CD4-positive, alpha-beta T cell treated with Interleukin-1 beta for 1 hour (primary cell): ENCODE measurements around the gene PBRM1.

ENCODE experiments used
- DNase-seq, 2 donors: peaks; one replicate each; pipeline ENCODE4 v3.0.0-alpha.2; 2020 to 2022

Gene PBRM1

DNA sequence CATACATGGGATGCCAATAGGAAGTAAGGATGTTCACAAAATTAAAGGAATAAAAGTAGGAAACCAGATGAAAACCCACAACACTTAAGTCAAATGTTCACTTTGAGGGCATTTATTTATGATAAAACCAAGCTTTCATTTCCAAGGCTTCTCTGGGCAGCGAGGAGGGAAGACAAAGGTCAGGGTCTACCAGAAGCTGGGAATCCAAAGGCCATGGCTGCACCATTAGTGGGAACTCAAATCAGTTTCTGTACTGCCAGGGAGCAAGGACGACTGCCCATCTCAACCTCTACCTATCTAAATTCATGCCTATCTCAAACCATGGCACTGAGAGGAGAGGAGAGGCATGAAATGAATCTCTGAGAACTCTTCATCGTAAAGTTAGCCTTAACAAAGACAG lies 22.6 kb downstream of the PBRM1 start:
- no peak for DNase-seq

DNA sequence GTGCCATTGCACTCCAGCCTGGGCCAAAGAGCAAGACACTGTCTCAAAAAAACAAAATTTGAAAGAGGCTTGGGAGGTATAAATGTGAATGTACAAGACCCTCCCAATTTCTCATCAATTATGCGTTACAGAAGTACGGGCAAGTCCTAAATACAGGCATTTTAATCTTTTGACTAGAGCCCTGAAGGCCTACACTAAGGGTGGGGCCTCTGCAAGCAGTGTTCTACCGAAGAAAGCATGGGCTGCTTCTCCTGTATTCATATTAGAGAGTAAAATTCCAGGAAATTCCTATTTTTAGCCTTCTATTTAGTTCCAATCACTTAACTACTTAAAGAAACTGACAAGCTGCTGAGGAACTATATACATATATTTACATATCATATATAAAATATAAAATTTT lies 25.7 kb downstream of the PBRM1 start:
- DNase-seq: no peak

DNA sequence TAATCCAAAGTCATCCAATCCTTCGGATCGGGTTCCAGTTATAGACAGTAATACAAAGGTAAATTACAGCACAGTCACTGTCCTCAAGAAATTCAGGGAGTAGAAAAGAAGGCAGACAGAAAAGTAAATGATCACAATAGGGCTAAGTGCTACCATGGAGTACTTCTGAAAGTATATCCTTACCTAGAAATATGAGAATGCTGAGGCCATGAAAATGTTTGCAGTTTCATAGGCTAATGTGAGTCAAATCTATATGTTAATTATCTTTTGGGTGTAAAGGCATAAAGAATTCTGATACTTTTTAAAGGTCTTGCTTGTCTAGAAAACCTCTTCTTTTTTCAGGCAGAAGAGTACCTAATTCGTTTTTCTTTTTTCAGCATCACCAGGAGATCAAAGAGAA lies 29.8 kb downstream of the PBRM1 start:
- DNase-seq: no peak

DNA sequence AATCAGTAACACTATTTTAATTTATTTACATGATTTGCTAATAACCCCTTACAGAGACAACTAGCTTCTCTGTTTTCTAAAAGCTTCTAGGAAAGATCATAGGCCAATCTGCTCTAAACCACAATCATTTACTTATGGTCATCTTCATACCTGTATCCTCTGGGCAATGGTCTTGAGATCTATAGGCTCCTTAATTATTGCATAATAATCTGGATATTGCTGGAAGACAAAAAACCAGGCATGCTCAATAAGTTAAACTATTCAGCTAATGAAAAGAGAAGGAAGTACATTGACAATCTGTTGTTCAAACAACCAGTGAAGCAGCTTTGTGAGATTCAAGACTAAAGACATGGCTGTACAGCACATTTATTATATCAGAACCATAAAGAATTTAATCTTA lies 34.1 kb downstream of the PBRM1 start:
- no peak for DNase-seq

DNA sequence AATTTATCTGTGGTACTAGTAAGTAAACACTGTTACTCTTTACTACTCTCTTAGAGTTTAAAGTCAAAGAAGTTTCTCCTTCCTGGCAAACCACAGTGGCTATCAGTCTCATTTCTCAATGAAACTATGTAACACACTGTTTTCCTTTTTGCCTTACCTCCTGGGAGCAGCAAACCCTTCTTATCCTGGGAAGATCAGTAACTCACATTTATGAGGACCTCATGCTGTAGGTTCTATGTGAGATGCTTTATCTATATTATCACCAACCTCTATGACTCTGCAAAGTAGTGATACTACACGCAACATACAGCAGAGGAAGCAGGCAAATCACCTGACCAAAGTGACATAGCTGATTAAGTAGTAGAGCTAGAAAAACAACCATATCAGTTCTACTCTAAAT lies 35.3 kb downstream of the PBRM1 start:
- DNase-seq: no peak

DNA sequence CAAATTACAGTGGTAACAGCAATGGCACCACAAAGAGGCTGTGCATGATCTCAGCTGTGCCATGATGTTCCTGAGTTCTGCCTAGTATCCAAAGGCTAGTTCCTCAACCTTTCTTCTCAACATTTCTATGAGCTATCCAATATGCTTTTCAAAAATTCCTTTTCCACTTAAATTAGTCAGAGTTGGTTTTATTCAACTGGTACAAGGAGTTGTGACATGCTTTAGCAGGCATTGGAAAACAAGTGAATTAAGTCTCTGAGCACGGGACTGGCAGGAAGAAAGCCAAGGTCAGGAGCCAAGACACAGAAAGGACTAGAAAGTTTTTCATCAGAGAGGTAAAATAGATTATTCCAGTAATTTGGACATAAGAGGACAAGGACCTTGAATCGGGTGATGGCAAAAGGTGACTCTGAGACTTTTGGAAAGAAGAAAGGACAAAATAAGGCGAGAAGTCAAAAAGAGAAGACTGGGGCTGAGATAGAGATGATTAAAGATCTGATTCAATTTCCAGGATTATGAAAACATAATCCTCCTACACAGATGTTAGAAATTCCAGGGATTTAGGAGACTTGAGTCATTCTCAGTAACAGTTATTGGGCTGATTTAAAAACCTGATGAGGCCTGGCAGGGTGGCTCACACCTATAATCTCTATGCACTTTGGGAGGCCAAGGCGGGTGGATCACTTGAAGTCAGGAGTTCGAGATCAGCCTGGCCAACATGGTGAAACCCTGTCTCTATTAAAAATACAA lies 36.1 kb downstream of the PBRM1 start:
- DNase-seq: no peak

DNA sequence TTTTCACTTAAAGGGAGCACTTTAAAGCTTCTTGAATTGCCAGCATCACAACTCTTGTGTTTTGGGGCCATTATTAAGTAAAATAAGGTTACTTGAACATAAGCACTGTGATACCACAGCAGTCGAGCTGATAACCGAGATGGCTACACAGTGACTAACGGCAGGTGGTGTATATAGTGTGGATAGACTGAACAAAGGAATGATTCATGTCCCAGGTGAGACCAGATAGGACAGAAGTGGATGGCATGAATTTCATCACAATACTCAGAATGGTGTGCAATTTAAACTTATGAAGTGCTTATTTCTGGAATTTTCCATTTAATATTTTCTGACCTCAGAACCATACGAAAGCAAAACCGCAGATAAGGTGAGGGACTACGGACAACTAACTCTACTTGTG lies 40.2 kb downstream of the PBRM1 start:
- no peak for DNase-seq

DNA sequence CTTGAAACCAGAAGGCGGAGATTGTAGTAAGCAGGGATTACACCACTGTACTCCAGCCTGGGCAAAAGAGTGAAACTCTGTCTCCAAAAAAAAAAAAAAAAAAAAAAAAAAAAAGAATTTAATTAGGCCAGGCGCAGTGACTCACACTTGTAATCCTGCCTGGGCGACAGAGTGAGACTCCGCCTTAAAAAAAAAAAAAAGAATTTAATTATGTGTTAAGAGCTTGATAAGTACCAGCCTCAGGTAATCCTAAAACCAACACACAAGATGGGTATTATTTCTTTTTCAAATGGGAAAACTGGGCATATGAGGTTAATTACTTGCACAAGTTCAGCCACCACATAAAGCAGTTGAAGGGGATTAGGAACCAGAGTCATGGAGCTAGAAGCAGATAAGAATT lies 49.0 kb downstream of the PBRM1 start:
- DNase-seq: no peak

DNA sequence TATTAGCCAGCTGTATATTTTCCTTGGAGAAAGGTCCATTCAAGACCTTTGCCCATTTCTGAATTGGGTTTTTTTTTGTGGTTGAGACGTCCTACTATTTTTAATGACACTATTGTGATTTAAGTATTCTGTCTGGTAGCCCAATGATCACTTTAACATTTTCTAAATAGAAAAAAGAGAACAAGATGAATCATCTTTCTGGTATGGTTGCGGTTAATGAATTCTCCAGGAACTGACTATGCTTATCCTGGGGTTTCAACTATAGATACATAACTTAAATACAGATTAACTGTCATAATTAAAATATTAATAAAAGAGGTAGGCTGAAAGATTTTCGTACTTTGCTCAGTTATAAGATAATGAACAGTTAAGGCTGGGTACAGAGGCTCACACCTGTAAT lies 51.9 kb downstream of the PBRM1 start:
- DNase-seq: no peak

DNA sequence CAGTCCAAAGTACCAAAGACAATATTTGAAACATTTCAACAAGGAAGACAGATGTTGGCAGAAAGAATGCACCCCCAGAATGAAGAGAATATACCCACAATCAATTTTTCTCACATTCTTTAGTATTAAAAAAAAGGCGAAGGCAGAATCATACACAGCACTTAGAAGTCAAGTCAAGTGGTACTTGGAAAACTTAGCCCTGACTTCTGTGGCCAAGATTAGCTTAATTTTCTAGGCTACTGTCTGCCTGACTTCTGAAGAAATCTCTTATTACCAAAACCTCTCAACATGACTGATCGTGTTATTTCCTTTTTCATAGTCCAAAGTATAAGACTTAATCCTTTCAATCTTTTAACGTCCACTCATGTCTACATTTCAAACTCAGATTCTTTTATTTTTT lies 60.7 kb downstream of the PBRM1 start:
- DNase-seq: no peak

DNA sequence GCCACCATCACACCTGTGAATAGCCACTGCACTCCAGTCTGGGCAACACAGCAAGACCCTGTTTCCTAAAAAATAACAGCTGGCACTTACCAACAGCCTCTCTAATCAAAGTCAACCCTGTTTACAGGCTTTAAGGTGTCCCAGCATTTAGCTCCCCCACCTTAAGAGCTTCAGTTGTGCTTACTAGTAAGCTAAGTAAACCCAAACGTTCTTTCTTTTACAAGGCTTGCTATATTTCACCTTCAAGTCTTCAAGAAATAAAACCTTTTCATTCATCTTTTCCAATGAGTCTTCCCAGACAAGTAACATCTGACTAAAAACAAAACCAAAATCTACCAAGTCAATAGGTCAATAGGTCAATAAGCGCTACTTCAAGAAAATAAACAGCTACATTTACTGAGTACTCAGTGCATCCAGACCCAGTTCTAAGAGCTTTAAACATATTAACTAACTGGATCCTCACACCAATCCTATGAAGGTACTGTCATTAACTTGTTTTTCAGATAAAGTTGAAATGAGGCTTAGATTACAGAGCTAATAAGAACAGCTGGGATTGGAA lies 62.4 kb downstream of the PBRM1 start:
- no peak for DNase-seq

DNA sequence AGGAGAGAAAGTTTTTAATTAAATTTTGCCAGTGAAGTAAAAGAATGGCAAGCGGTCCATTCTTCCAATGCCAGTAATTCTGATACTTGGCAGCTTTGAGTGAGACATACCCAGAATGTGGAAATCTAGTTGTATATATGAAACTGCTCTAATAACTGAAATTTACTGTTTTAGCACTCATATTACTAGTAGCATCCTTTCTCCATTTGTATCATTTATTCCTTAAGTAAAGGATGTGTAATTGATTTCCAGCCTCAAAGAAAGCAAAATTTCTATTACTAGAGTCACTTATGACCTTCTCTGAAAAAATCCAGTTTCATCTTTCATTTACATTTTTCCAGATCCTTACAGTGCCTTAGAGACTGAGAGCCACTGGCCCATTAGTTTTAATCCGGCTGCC lies 65.1 kb downstream of the PBRM1 start:
- no peak for DNase-seq

DNA sequence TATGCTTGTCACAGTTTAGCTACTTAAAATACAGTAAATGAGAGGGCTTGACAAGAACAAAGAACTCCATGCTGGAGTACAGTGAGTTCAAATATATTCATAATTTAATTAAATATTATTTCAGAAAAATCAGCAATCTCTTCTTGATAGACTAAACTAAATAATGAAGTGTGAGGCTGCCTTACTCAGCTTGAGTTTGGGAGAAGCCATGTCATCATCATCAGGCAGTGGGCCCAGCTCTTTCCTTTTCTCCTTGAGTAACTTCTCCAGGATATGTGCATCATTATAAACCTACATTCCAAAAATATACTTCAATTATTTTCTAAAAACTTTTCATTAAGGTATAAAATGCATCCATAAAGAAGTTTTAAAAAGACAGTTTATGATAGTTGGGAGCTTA lies 70.5 kb downstream of the PBRM1 start:
- no peak for DNase-seq

DNA sequence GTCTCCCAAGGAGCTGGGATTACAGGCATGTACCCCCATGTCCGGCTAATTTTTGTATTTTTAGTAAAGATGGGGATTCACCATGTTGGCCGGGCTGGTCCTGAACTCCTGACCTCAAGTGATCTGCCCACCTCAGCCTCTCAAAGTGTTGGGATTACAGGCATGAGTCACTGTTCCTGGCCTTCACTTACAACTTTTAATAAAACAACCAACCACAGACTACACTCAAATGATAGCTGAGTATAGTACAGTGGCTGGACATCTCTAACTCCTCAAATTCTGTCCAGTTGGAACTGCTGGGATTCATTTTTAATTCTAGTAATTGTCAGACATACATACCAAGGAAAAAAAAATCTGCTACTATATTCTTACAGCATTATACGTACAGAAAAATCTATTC lies 71.0 kb downstream of the PBRM1 start:
- DNase-seq: no peak

DNA sequence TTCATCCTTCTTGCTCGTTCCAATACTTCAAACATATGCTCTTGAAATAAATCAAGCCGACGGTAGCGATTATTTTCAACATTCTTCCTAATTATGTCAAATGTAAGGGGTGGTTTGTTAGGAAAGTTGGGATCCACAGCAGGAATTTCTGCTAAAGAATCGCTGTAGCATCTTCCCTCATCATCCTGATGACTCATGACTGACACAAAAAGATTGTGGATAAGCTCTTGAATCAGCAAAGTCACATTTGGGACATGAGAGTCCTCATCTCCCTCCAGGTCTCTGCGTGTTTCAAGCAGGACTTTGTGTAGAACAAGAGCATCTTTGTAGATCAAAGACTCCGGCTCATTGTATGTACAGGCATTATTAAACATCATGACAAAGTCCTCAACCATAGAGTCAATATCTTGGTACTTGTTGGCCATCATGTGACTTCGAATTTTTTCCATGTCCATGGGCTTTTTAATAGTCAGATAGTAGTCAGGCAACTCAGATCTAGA lies 76.3 kb downstream of the PBRM1 start:
- no peak for DNase-seq

DNA sequence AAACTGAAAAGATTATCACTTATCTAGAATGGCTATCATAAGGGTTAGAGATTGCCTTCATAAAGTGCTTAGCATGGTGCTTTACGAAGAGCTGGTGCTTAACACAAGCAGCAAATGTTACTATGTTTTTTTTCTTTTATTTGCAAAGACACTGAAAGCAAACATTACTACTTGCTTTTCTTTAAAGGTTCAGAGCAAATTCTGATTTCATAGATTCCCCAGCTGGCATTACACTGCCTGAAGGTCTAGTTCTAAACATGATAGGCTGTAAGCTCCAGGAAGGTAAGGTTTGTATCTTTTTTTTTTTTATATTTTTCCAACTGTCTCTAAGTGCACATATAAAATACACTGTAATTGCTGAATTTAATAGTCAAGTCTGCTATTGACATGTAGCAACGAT lies 77.4 kb downstream of the PBRM1 start:
- DNase-seq: no peak

DNA sequence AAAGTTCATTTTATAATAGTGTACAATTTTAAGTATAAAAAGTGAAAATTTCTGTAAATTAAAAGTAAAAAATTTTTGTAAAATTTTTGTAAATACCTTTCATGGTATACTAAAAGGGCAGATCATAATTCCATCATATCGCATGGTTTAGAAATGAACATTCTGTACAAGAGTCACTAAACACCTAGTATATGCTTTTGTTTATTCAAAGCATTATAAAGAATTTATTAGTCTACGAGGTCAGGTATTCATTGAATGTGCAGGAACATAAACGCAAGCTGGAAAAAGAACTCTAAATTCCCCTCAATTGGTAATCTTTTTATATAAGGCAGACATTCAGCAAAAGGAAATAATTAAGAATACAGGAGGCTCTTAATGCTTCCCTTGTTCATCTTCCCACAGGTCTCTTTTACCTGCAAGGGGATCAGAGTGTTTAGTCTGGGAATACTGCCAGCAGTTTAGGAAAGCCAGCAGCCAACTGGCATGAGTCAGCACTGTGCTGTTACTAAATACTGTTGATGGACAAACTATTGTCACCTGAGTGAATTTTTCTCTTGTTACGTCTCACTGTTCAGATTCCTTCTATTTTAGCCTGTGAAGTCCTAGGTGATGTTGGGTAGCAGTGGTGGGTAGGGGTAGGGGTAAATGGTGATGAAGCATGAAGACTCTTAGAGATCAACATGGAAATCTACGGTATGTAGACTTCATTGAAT lies 79.2 kb downstream of the PBRM1 start:
- DNase-seq: no peak

DNA sequence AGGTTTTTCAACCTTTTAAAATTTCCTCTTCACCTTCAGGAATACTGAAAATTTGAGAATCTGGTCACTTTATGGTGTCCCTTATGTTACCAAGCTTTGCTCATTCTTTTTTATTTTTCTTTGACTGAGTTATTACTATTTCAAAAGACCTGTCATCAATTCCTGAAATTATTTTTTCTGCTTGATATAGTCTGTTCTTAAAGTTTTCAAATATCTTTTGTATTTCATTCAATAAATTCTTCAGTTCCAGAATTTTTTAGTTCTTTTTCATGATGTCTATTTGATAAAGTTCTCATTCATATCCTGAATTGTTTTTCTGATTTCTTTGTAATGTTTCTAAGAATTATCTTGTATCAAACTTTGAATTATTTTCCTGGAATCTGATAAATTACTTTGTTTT lies 85.5 kb downstream of the PBRM1 start:
- DNase-seq: no peak

DNA sequence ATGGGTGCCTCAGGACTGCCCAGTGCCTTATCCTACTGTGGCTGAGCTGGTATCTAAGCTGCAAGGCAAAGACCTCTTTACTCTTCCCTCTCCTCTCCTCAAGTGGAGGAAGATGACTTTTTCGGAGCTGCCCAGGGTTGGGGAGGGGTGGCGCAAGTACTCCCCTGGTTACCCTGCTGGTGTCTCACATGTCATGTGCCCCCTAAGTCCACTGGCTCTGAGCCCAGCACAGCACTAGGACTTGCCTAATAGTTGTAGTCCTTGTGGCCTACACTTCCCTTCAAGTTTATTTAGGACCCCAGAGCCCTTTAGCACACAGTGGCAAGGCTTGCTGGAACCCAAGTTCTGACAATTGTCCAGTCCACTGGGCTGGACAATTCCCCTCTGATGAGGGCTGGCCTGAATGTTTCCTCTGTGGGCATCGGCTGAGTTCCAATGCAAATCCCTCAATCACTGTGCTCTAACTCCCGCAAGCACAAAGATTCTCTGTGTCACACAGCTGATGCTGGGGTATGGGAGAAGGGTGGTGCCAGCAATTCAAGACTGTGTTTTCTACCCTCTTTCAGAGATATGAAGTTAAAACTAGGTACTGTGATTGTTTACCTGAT lies 89.0 kb downstream of the PBRM1 start:
- DNase-seq: no peak

DNA sequence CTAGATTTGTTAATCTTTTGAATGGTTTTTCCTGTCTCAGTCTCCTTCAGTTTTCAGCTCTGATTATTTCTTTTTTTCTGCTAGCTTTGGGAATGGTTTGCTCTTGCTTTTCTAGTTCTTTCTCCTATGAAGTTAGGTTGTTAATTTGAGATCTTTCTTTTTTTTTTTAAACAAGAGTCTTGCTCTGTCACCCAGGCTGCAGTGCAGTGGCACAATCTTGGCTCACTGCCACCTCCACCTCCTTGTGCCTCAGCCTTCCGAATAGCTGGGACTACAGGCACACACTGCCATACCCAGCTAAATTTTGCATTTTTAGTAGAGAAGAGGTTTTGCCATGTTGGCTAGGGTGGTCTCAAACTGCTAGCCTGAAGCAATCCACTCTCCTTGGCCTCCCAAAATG lies 92.6 kb downstream of the PBRM1 start:
- no peak for DNase-seq

DNA sequence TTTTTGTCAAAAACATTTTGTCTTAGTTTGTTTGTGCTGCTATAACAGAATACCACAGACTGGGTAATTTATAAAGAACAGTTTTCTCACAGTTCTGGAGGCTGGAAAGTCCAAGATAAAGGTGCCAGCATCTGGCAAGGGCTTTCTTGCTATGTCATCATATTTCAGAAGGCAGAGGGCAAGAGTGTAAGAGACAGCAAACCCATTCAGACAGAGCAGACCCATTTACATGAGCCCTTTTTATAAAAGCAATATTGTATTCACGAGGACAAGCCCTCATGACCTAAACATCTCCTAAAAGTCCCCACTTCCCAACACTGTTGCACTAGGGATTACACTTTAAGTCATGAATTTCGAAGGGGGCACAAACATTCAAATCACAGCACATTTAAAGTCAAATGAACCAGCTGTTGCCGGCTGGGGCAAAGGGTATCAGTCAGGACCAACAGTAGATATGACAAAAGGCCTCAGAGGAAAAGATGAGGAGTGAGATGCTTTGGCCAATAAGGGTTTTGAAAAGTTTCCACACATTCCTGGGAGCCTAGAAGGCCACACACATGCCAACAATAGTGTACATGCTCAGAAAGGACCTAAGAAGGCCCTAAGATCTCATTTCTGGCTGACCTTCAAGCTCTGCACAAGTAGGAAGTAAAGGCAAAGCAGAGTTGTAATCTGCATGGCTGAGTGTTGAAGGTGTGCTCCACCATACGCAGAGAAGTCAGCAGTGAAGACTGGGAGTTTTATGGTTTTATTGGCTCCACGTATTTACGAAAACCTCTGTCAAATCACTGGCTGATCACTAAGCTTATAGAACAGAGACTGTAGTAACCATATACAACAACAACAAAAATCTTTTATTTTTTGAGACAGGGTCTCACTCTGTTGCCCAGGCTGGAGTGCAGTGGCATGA lies 111.4 kb downstream of the PBRM1 start:
- DNase-seq: no peak

DNA sequence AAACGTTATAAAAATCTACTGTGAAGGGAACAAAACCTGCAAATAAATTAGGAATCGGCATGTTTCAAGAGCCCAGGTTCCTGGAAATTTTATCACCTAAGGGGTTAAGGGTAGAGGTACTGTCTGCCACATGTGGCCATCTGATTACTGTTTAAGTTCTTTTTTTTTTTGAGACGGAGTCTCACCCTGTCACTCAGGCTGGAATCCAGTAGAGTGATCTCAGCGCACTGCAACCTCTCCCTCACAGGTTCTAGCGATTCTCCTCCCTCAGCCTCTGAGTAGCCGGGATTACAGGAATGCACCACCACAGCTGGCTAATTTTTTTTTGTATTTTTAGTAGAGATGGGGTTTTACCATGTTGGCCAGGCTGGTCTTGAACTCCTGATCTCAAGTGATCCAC lies 113.5 kb downstream of the PBRM1 start:
- no peak for DNase-seq

DNA sequence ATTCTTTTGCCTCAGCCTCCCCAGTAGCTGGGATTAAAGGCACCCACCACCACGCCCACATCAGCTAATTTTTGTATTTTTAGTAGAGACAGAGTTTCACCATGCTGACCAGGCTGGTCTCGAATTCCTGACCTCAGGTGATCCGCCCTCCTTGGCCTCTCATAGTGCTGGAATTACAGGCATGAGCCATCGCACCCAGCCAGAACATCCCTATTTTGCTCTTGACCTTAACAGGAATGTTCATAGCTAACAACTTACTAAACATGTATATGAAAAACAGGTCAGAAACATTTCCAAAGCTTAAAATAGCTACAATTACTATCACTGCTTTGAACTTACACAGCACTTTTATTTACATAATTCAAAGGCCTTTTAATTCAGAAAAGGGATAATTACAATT lies 115.6 kb downstream of the PBRM1 start:
- DNase-seq: no peak
